ENCODE measurements around the gene SLC35F1. TPM values are rescaled to one million over a fixed set of nuclear protein-coding genes. Genes with fewer than 3 reads are reported as not detected.
"Not testable (repeated sequence)": the region's sequence is repeated elsewhere in the genome, so short reads cannot be mapped to it uniquely, and the experiment has no call there.

Gene SLC35F1
- 112 TPM for total RNA-seq

DNA sequence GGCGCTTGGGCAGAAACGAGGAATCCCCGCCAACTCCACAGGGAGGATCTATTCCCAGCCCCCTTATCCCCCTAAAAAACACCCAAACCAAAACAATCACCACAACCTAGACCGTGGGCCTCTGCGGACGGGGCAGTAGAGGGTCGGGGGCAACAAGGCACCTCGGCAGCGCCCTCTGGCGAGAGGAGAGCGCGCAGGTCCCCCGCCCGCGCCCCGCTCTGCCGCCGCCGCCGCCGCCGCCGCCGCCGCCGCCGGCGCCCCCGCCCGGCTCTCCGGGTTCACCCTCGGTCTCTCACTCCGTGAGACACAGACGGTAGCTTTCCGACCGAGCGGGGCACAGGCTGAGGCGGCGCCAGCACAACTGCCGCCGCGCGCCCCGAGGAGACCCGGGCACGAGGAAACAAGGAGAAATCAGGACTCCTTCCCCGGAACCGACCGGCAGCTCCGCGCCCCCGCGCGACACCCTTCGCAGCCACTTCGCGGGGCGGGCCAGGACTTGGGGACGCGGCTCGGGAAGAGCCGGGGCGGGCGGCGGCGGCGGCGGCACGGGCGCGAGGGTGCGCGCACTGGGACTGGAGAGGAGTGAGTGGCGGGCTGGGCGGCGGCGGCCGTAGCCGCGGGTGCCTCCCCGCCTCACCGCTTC is at the start of gene SLC35F1:
Gene SLC35F1 (plus strand): TSS at position 307 of the 643 bp plus-strand sequence.
- DNase-seq = peak; percentile 66

DNA sequence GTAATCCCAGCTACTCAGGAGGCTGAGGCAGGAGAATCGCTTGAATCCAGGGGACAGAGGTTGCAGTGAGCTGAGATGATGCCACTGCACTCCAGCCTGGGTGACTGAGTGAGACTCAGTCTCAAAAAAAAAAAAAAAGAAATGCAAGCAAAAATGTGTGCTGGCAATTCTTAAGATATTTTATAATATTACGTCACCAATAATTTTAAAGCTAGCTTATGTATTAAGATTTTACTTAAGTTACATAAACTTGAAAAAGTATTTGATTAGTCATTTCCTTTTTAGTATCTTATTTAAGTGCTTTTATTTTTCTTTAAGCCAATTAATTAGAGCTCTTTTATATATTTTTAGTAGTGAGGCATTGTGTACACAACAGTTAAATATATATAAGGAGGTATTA is 48.5 kb upstream of the SLC35F1 start:
- DNase-seq = not testable (repeated sequence)

DNA sequence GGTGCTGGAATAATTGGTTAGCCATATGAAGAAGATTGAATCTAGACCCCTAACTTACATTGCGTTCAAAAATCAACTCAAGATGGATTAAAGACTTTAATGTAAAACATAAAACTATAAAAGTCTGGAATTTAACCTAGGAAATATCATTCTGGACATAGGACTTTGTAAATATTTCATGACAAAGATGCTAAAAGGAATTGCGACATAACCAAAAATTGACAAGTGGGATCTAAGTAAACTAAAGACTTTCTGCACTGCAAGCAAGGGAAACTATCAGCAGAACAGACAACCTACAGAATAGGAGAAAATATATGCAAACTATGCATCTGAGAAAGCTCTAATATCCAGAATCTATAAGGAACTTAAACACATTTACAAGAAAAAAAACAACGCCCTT is 45.5 kb upstream of the SLC35F1 start:
- DNase-seq = no peak

DNA sequence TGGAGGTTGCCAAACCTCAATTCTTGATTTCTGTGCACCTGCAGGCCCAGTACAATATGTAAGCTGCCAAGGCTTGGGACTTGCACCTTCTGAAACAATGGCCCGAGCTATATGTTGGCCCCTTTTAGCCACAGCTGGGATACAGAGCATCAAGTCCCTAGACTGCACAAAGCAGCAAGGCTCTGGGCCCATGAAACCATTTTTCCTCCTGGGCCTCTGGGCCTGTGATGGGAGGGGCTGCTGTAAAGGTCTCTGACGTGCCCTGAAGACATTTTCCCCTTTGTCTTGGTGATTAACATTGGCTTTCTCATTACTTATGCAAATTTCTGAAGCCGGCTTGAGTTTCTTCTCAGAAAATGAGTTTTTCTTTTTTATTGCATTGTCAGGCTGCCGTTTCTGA is 40.5 kb upstream of the SLC35F1 start:
- no peak for DNase-seq

DNA sequence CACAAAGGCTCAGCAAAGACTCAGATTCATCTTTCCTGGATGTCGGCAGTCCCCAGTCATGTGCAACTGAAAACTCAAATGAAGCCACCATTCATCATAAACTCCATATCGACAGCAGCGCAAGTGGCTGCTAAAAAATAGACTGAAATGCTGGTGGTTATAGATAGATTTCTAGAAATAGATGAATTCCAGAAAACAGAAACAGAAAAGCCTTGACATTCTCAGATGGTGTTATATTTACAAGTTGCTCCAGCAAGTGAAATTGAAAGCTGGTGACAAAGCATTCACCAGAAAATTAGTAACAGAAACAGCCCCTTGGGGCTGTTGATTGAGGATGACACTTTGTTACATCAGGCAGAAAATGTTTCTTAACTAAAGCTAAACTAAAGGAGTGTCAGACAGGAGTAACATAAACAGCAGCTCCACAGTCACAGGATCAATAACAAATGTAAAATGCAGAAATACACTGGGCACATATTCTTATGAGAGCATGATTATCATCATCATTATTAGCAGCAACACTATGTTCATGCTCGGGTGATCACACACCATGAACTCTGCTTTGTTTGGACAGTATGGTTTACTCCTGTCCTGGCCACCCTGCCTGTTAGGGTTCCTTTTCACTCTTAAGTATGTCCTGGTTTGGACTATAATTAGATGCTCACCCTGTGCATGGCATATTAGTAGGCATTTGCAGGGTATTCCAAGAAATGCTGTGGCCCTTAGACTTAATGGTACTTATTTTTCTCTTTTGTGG is 36.4 kb upstream of the SLC35F1 start:
- no peak for DNase-seq

DNA sequence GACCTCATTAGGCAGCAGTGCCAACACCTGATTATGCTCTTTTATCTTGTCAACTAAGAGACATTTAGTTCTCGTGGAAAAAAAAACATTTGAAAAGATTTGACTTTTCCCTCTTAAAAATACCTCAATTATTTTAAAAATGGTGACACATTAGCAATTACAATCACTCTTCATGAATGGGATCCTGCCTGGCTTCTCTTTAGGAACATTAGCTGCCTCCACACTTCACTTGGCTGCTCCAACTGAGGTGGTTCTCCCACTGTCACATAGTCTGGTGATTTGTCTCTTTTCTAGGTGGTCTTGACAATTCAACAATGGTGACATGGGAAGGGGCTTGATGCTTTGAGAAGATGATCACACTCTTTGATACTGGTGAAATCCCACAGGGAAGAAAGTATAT is 26.2 kb upstream of the SLC35F1 start:
- DNase-seq = no peak

DNA sequence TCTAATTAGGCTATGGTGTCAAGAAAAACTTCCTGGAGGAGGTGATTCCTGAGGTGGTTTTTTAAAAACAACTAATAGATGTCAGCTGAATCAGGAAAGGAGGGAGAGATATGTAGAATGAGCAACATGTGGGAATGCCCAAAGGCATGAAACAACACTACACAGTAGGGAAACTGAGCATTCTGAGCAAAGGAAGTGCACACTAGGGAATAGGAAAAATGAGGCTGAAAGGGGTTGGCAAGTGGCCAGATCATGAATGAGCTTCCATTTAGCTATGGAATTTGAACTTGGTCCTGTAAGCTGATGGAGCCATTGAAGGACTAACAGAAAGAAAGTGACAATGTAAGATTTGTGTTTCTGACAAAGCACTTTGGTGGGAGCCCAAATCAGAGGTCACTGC is 16.9 kb upstream of the SLC35F1 start:
- no peak for DNase-seq

DNA sequence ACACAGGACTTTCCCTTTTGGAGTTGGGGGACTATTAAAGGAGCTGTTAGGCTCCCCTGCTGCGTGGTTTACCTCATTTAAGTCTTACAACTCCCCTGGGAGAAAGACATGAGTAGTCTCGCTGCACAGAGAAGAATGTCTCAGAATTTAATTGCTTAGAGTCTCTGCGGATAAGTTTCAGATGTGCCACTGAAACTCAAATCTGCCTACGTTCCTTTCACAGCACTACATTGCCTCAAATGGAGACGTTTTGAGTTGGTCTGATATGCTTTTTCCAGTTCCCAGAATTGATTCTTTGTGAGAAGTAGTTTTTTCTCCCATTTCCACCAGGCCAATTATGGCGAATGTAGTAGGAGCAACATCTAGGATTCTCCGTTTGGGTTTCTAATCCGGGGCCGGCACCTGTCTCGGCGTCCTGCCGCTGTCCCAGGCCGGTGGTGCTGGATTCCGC is 532 bp upstream of the SLC35F1 start:
- DNase-seq = no peak

DNA sequence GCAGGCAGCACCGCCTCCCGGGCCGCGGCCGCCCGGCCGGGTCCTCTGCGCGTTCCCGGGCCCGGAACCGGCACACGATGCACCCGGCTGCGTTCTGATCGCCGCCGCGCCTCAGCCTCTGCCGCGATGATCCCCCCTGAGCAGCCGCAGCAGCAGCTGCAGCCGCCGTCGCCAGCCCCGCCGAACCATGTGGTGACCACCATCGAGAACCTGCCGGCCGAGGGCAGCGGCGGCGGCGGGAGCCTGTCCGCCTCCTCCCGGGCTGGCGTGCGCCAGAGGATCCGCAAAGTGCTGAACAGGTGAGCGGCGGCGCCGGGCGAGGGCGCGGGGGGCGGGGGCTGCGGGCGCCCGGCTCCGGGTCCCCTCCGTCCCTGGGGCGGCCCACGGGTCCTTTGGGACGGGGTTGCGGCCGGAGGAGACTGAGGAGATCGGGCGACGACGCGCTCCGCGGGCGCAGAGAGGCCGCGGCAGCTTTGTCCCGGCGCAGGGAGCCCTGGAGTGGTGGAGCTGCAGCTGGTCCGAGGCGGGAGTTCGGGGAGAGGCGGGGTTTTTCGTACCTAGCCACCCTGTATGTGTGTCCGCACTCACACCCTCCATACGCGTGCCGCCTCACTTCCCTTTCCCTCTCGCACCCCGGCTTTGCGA is 659 bp downstream of the SLC35F1 start:
- peak; percentile 41 for DNase-seq

DNA sequence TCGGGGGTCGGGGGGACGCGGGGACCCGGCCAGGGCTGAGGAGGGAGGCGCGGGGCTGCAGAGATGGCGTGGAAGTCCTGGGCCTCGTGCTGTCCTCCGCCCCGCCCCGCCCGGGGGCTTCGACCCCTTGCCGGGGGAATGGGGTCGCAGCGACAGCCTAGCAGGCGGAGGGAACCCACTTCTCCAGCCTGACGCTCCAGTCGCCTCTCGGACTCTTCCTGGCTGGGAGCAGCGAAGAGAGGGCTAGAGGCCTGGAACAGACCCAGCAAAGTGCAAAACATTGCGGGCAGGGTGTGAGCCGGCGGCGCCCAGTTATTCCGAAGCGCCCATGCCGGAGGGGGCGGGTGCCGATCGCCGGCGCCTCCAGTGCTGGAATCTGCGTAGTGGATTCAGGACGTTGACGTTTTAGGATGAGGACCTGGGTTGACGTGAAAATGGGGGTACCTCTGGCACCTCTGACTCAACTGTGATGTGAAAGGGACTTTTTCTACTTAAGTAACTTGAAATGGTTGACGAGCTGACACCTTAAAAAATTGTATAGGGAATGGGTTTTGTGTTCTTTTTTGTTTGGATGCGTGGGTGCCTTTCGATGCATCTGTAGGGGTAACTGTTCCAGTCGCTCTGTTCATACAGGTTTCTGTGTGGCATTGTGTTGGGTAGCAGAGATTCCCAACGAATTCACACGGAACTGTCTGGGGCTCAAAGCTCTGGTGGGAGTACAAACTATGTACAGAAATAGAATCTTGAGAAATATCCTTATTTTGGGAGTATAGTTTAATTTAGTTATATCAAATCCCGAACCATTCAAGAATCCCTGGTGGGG is 1.4 kb downstream of the SLC35F1 start:
- DNase-seq = peak; percentile 41

DNA sequence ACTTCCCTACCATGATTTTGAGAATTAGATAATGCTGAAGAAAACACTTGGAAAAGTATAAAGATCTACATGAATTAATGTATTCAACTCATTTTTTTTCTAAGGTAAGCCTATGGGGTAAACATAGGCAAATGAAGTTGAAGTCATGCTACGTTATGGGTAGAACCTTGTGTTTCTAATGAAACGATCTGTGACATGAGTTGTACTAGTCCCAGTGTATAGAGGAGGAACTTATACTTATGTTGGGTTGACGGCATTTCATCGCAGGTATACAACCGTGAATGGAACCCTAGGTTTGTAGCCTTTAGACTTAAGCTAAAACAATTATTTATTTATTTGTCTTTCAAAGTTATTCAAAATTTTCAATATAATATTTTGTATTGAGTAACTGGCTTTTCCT is 2.6 kb downstream of the SLC35F1 start:
- DNase-seq = no peak

DNA sequence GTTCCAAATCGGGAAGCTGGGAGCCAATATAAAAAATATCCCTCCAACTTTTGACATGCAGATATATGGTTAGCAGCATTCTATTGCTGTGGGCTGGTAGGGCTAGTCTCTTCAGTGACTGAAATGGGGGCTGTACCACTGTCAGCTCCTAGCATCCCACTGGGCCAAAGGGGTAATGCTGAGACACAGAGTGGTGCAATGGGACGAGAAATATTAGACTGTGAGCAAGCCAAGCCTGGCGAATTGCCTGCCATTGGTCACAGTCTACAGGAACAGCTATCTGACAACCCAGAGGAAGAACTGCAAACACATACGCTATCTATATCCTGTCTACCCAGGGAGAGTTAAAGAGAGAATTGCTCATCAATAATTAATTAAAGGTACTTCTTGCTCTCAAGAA is 3.5 kb downstream of the SLC35F1 start:
- DNase-seq = no peak

DNA sequence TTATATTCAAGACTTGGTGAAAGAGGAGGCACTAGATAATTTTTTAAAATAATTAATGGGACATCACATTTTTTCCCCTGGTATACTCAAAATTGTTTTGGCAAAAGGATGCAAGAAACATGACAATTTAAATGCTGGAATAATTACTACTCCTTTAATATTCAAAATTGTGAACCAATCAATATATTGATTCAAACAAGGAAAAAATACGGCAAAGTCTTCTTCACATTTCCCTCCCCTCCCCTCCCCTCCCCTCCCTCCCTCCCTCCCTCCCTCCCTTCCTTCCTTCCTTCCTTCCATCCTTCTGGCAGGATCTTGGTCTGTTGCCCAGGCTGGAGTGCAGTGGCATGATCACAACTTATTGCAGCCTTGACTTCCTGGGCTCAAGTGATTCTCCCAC is 4.1 kb downstream of the SLC35F1 start:
- DNase-seq = no peak

DNA sequence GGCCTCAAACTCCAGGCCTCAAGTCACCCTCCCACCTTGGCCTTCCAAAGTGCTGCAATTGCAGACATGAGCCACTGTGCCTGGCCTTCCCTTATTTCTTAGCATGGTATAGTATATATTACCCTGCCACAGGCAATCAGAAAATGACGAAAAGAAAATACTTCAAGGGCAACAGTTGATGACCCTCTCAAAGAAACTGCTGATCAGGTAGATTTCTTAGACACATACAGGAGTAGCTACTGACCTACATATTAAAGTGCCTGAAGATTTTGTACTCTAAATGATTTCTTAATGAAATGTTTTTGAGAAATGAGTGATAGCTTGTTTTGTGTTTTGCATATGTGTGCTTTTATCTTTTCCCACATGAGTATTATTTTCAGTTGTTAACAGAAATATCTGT is 4.6 kb downstream of the SLC35F1 start:
- no peak for DNase-seq

DNA sequence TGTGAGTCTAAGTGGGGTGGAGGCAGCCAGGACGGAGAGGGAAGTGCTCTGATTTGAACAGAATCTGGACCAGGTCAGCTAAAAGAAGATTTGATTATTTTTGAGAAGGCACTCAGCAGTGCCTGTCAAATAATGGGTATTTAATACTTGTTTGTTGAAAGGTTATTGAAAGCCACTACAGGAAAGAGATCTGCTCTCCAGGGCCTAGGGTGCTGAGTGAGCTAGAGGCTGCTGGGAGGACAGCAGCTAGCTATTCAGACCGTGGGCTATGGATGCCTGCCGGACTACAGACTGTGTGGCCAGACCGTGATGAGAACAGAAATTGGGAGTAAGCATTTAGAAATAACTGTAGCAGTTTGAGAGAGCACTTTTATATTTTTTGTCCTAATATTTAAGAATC is 8.8 kb downstream of the SLC35F1 start:
- no peak for DNase-seq

DNA sequence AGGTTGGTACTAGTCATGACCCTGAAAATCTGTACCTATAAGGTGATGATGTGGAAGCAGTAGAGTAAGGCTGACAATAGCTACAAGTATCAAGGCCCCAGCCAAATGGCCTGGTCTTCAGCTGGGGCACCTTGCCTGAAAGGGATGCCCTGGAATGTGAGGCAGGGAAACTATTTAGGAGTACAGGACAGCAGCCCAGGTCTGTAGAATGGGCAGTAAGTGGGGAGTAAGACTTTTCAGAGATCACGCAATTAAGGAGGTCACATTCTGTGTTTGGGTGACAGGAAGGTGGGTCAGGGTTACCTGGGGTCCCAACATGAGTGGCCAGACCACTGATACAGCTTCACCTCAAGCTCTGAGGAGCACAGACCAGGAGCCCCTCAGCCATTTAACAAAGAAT is 9.4 kb downstream of the SLC35F1 start:
- DNase-seq = no peak

DNA sequence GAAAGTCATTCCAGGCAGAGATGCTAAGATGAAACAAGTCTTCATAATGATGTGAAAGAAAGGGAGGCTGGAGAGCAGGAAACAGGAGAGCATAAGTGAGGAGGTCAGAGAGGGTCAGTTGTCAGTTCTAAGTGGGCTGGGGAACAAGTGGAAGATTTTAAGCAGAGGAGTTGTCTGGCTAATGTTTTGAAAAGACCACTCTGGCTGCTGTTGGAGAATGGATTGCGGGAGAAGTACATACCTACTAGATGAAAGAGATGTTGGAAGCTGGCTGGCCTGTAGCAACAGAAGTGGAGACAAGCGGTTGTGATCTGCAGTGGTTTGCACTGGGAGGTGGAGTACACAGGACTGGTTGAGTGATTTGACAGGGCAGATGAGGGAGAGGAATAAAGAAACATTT is 10.1 kb downstream of the SLC35F1 start:
- no peak for DNase-seq

DNA sequence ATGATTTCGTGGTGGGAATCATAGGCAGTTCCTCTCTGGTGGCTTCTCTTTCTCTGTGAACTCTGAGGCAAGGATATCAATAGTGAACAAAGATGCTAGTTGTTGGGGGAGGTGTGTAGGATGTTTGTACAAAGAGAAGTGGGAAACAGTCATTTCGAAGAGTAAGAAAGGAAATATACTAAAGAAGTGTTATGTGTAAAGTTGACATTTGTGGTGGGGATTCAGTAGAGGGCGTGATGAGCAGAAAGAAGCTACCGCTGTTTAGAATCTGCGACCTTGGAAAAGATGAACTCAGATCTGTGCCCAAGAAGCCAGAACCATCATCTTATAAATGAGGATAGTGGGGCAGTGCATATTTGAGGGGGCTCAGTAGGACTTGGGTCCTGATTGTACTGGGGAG is 11.4 kb downstream of the SLC35F1 start:
- no peak for DNase-seq

DNA sequence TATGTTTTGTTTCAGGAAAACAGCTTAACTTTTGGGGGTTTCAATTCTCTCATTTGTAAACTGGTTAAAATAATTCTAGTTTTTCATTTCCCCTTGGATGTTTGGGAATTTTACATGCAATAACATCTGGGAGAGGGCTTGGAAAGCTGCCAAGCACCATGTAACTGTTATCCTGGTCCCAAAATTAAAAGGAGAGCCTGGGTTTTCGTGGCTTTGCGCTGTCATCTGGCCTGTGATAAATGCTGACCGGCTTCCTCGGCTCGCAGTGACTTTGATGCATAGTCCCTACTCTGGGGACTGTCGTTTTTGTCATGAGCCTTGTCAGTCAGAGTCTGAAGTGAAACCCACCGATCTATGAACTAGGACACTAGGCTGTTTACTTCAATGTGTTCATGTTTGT is 12.2 kb downstream of the SLC35F1 start:
- DNase-seq = no peak

DNA sequence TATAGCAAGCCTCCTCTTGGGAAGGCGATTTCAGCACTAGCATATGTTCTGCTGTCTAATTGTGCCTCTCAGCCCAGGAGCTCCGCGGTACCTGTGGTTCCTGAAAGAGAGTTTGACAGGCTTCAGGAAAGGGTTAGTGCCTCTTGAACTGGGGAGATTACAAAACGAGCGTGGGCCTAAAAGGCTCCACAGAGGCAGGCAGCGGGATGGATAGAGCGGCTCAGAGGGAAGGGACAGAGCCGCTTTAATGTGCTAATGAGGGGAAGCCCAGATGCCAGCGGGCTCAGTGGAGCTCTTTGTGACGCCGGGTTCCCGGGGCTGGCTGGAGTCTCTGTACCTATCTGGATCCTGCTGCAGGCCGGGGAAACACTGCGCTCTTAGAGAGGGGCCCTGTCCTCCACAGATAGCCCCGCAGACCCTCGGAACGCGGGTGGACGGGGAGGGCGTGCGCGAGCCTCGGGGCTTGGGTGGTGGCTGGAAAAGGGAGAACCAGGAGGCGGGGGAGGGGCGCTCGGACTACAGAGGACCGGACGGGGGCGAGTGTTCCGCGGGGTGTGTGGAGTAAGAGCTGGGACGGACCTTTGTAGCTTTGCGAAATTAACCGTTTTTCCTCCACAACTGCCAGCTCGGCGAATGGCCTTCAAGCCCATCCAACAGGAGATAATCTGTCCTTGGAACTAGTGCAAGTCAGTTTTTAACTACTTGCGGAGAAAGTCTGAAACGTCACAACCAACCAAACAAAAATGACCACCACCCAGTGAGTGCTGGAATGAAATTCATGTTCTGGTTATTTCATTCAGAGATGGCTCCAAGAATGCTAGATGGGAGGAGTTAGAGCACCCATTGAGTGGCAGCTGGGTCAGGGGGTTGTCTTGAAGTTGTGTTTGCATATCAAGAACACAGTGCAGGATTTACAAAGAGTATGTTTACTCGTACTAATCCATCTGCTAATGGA is 13.0 kb downstream of the SLC35F1 start:
- peak; percentile 57 for DNase-seq

DNA sequence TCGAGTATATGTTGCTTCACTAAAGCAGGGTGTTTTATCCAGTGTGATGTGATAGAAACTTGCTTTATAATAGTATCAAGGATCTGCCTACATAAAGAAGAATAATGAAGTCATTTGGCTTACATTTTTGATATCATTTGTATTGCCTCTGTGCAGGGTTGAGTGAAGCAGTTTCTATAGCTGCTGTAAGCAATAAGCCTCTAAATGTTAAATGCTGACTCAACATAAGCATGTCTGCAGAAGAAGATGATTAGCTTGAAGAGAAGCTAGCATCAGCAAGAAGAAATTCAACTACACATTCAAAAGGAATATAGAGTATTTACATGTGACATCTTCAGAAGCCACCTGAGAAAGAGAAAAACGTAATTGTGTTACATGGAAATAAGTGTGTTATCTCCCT is 17.6 kb downstream of the SLC35F1 start:
- DNase-seq = no peak

DNA sequence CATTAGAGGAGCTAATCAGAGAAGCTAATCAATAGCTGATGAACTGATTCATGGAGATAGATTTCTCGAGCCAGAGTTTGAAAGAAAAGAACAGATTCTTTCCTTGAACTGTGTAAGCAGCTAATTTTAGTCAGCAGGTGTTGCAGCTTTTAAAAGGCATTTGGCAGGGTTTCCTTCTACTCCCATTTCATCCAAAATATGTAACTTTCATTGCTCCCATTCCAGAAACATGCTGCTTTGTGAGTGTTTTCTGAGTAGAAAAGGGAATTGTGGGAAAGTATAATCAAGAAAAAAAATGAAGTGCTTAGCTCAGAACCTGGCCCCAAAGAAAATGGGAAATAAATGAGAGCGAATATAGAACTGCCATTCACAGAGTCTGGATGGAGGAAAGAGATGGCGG is 20.8 kb downstream of the SLC35F1 start:
- no peak for DNase-seq
